ENCODE measurements around the gene RYR2.

DNA sequence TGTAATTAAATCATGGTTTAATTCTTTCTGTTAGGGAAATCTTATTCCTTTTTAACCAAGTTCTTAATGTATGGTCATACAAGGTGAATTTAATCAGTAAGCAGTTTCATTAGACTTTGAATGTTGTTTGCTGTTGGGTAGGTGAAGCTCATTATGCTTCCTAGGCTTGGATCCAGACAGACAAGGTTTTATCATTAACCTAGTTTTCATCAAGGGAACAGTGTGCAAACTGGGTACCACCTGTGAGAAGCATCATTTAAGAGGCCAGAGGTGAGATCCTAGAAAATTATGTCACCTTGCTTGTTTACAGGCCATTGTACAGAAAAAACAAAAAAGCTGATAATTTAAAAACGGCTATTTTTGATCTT is 130.1 kb downstream of the RYR2 start:
- TF ChIP-seq, protein P1, sequence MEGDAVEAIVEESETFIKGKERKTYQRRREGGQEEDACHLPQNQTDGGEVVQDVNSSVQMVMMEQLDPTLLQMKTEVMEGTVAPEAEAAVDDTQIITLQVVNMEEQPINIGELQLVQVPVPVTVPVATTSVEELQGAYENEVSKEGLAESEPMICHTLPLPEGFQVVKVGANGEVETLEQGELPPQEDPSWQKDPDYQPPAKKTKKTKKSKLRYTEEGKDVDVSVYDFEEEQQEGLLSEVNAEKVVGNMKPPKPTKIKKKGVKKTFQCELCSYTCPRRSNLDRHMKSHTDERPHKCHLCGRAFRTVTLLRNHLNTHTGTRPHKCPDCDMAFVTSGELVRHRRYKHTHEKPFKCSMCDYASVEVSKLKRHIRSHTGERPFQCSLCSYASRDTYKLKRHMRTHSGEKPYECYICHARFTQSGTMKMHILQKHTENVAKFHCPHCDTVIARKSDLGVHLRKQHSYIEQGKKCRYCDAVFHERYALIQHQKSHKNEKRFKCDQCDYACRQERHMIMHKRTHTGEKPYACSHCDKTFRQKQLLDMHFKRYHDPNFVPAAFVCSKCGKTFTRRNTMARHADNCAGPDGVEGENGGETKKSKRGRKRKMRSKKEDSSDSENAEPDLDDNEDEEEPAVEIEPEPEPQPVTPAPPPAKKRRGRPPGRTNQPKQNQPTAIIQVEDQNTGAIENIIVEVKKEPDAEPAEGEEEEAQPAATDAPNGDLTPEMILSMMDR (conservative IDR thresholded peaks at IDR 0.05; ENCODE audit: low read depth, low read length) = no peak
- no peak for TF ChIP-seq EZH2 (IDR thresholded peaks at IDR 0.05; ENCODE audit: borderline replicate concordance, low read depth, low read length, poor library complexity, severe bottlenecking)

Data from A673 (cell line).